22Rv1 (cell line): ENCODE data around the gene ZNG1F.
"Not testable (repeated sequence)": the region's sequence is repeated elsewhere in the genome, so short reads cannot be mapped to it uniquely, and the experiment has no call there.

Experiments used
- ZFX ChIP-seq: fragments of 450-650 bp; IDR thresholded peaks from 2 replicates; pipeline ENCODE4 v1.6.1; 2017; ENCODE audit warnings: antibody characterized with exemption, borderline replicate concordance
- TF ChIP-seq, protein P1 (sequence below): fragments of 450-650 bp; IDR thresholded peaks from 2 replicates; pipeline ENCODE4 v1.5.1; 2017; ENCODE audit warnings: mild to moderate bottlenecking

- TF ChIP-seq, protein P1, sequence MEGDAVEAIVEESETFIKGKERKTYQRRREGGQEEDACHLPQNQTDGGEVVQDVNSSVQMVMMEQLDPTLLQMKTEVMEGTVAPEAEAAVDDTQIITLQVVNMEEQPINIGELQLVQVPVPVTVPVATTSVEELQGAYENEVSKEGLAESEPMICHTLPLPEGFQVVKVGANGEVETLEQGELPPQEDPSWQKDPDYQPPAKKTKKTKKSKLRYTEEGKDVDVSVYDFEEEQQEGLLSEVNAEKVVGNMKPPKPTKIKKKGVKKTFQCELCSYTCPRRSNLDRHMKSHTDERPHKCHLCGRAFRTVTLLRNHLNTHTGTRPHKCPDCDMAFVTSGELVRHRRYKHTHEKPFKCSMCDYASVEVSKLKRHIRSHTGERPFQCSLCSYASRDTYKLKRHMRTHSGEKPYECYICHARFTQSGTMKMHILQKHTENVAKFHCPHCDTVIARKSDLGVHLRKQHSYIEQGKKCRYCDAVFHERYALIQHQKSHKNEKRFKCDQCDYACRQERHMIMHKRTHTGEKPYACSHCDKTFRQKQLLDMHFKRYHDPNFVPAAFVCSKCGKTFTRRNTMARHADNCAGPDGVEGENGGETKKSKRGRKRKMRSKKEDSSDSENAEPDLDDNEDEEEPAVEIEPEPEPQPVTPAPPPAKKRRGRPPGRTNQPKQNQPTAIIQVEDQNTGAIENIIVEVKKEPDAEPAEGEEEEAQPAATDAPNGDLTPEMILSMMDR = not testable (repeated sequence)
- not testable (repeated sequence) for TF ChIP-seq ZFX
Measured at GRCh38 chr9:41123812-41124211, 65.3 kb downstream of the ZNG1F start.
